Adrenal gland (tissue), 5 donors: ENCODE measurements around the gene RFX1.

ENCODE experiments used
- POLR2A ChIP-seq, 2 donors: fragments of 450-650 bp; IDR thresholded peaks; one replicate each; pipeline ENCODE4 v1.6.1; 2017; ENCODE audit warnings: antibody characterized with exemption in 2 of 2, mild to moderate bottlenecking in 2 of 2, moderate library complexity in 1 of 2
- TF ChIP-seq, protein P1 (sequence below), 6 experiments: fragments of 450-650 bp in 4 of 6; fragments of 200-600 bp in 2 of 6; sonication (generic) in 1 of 6; IDR thresholded peaks; 1 replicate in 5 of 6; 2 replicates in 1 of 6; pipeline versions ENCODE4 v1.5.1 to v1.8.0; 2016 to 2021; ENCODE audit warnings: antibody characterized with exemption in 6 of 6, mild to moderate bottlenecking in 2 of 6, moderate library complexity in 1 of 6
- donor health status: DM: no; HTN: no; CAD: no.

DNA sequence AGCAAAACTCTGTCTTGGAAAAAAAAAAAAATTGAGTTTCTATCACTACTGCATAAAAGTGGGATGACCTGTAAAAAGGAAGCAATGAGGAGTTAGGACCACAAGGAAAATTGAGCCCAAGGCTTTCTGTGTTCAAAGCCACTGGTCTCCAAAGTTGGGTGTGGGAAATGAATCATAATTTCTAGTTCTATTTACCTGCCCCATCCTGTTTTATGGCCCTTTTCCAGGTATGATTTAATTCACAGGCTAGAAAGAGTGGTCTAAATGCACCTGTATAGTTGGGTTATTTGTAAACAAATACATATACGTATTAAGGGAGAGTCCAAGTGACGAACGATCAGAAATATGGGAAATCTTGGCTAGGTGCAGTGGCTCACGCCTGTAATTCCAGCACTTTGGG, 59.7 kb downstream of the RFX1 start:
- TF ChIP-seq POLR2A (IDR thresholded peaks at IDR 0.05) = no peak
- TF ChIP-seq, protein P1, sequence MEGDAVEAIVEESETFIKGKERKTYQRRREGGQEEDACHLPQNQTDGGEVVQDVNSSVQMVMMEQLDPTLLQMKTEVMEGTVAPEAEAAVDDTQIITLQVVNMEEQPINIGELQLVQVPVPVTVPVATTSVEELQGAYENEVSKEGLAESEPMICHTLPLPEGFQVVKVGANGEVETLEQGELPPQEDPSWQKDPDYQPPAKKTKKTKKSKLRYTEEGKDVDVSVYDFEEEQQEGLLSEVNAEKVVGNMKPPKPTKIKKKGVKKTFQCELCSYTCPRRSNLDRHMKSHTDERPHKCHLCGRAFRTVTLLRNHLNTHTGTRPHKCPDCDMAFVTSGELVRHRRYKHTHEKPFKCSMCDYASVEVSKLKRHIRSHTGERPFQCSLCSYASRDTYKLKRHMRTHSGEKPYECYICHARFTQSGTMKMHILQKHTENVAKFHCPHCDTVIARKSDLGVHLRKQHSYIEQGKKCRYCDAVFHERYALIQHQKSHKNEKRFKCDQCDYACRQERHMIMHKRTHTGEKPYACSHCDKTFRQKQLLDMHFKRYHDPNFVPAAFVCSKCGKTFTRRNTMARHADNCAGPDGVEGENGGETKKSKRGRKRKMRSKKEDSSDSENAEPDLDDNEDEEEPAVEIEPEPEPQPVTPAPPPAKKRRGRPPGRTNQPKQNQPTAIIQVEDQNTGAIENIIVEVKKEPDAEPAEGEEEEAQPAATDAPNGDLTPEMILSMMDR (IDR thresholded peaks at IDR 0.05) = no peak
